WERI-Rb-1 (cell line): Measurements from ENCODE around the gene CDH4.

Experiments used
- DNase-seq: peaks from one replicate; pipeline ENCODE4 v3.0.0-alpha.2; 2020
- H3K27ac ChIP-seq: fragments of 250-450 bp; sonication (Bioruptor Pico); 2 replicates; pipeline ENCODE4 v1.5.1; 2020; ENCODE audit warnings: mild to moderate bottlenecking, moderate library complexity
- H3K27me3 ChIP-seq: fragments of 250-450 bp; sonication (Bioruptor Pico); 2 replicates; pipeline ENCODE4 v1.5.1; 2021; ENCODE audit warnings: mild to moderate bottlenecking, low read depth, moderate library complexity; ENCODE audit not compliant: insufficient read depth, severe bottlenecking
- H3K36me3 ChIP-seq: fragments of 250-450 bp; sonication (Bioruptor Pico); 2 replicates; pipeline ENCODE4 v1.5.1; 2020; ENCODE audit warnings: mild to moderate bottlenecking, moderate library complexity
- H3K4me3 ChIP-seq: 2 replicates; pipeline ENCODE4 v1.5.1; 2011; ENCODE audit warnings: low read depth, mild to moderate bottlenecking, control low read depth, low read length
- H3K9me3 ChIP-seq: fragments of 250-450 bp; sonication (Bioruptor Pico); 2 replicates; pipeline ENCODE4 v1.5.1; 2021; ENCODE audit warnings: mild to moderate bottlenecking, moderate library complexity; ENCODE audit not compliant: severe bottlenecking
- TF ChIP-seq, protein P1 (sequence below): IDR thresholded peaks from 2 replicates; pipeline ENCODE4 v1.5.1; 2011; ENCODE audit warnings: low read depth, mild to moderate bottlenecking, control low read depth, inconsistent platforms, low read length

CDH4 gene

DNA sequence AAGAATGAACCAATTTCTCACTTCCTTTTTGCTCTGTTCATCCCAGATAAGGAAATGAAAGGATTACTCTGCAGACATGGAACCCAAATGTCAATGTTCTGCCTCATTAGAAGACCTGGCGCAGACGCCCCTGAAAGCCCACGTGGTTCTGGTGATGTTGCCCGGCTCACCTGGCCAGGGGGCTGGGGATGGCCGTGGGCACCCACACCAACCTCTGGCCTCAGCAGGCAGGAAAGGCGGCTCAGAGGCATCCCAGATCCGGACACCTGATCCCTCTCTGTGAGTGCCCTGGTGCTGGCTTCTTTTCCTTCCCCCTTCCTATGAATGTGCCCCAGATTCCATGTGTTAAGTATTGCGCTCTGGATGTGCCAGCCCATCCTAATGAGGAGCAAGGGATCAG lies 33.6 kb downstream of the CDH4 start:
- Histone ChIP-seq H3K36me3 (no peaks in the 10 kb centered on the region), H3K9me3 (no peaks in the 10 kb centered on the region), H3K4me3 (no peak overlapping the region), H3K27me3 (peaks cover 48% of the 10 kb centered on the region), H3K27ac (no peak overlapping the region)
- TF ChIP-seq, protein P1, sequence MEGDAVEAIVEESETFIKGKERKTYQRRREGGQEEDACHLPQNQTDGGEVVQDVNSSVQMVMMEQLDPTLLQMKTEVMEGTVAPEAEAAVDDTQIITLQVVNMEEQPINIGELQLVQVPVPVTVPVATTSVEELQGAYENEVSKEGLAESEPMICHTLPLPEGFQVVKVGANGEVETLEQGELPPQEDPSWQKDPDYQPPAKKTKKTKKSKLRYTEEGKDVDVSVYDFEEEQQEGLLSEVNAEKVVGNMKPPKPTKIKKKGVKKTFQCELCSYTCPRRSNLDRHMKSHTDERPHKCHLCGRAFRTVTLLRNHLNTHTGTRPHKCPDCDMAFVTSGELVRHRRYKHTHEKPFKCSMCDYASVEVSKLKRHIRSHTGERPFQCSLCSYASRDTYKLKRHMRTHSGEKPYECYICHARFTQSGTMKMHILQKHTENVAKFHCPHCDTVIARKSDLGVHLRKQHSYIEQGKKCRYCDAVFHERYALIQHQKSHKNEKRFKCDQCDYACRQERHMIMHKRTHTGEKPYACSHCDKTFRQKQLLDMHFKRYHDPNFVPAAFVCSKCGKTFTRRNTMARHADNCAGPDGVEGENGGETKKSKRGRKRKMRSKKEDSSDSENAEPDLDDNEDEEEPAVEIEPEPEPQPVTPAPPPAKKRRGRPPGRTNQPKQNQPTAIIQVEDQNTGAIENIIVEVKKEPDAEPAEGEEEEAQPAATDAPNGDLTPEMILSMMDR, result no peak
- no peak for DNase-seq

GRCh38 chr20:61287583-61288275 lies 35.7 kb downstream of the CDH4 start:
- H3K36me3 ChIP-seq, result no peaks in the 10 kb centered on the region
- H3K27ac ChIP-seq, result no peak overlapping the region
- H3K4me3 ChIP-seq, result no peak overlapping the region
- peaks cover 66% of the 10 kb centered on the region for H3K27me3 ChIP-seq
- H3K9me3 ChIP-seq, result no peaks in the 10 kb centered on the region
- TF ChIP-seq, protein P1, result no peak
- no peak for DNase-seq

DNA sequence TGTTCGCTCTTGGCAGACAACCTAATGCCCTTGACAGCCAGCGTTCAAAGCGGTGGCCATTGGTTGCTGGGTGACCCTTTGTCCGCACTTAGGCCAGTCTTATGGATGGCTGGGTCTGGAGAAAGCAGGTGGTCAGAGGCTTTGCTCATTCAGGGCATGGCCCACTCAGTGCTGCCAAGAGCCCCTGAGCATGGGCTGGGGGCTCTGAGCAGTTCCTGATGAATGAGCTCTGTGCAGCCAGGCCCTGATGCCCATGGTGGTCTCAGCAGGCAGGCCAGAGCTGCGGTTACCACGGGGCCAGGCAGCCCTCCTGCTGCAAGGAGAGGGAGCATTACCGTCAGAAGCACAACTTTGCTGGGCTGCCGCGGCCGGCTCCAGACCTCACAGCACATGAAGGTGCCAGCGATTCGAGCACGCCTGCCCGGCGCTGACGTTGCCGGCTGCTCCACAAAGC lies 36.3 kb downstream of the CDH4 start:
- DNase-seq, result no peak
- H3K27ac ChIP-seq, result no peak overlapping the region
- H3K36me3 ChIP-seq, result no peaks in the 10 kb centered on the region
- no peak overlapping the region for H3K4me3 ChIP-seq
- H3K27me3 ChIP-seq, result peaks cover 72% of the 10 kb centered on the region
- no peaks in the 10 kb centered on the region for H3K9me3 ChIP-seq
- TF ChIP-seq, protein P1, result no peak

- Histone ChIP-seq H3K9me3 (no peaks in the 10 kb centered on the region), H3K36me3 (no peaks in the 10 kb centered on the region), H3K27ac (no peak overlapping the region), H3K4me3 (no peak overlapping the region), H3K27me3 (peaks cover 81% of the 10 kb centered on the region)
- DNase-seq, result no peak
- TF ChIP-seq, protein P1, result no peak
Measured at GRCh38 chr20:61289166-61289565, 37.1 kb downstream of the CDH4 start.

GRCh38 chr20:61290721-61291120 lies 38.7 kb downstream of the CDH4 start:
- H3K36me3 ChIP-seq, result no peaks in the 10 kb centered on the region
- TF ChIP-seq, protein P1, result no peak
- H3K27me3 ChIP-seq, result peaks cover 87% of the 10 kb centered on the region

GRCh38 chr20:61291166-61291829 lies 39.2 kb downstream of the CDH4 start:
- Histone ChIP-seq H3K36me3 (no peaks in the 10 kb centered on the region), H3K27me3 (peaks cover 87% of the 10 kb centered on the region), H3K27ac (no peak overlapping the region), H3K9me3 (no peaks in the 10 kb centered on the region), H3K4me3 (no peak overlapping the region)
- TF ChIP-seq, protein P1, result no peak
- DNase-seq, result no peak

More at GRCh38 chr20:61290721-61291120, 38.7 kb downstream of the CDH4 start:
- DNase-seq, result no peak
- H3K4me3 ChIP-seq, result no peak overlapping the region
- H3K27ac ChIP-seq, result no peak overlapping the region
- H3K9me3 ChIP-seq, result no peaks in the 10 kb centered on the region
